HL-60 (cell line): ENCODE measurements around the gene FUT4.

Experiments used
- CTCF ChIP-seq: IDR thresholded peaks from one replicate; pipeline ENCODE4 v1.5.1; 2011; ENCODE audit warnings: low read length, control low read depth, inconsistent platforms; ENCODE audit not compliant: insufficient read depth
- GABPA ChIP-seq: IDR thresholded peaks from 2 replicates; pipeline ENCODE4 v1.6.1; 2012; ENCODE audit warnings: low read depth
- POLR2AphosphoS5 ChIP-seq: IDR thresholded peaks from 2 replicates; pipeline ENCODE4 v1.6.1; 2012; ENCODE audit warnings: low read depth
- REST ChIP-seq: IDR thresholded peaks from 2 replicates; pipeline ENCODE4 v1.6.1; 2012; ENCODE audit warnings: low read depth; ENCODE audit not compliant: insufficient replicate concordance
- SPI1 ChIP-seq: IDR thresholded peaks from 2 replicates; pipeline ENCODE4 v1.6.1; 2012; ENCODE audit warnings: low read depth, mild to moderate bottlenecking, borderline replicate concordance

GRCh38 chr11:94518300-94518699, 25.4 kb upstream of the FUT4 start:
- TF ChIP-seq CTCF (no peak), POLR2AphosphoS5 (no peak), REST (no peak), SPI1 (no peak), GABPA (no peak)
